SH-SY5Y (cell line): ENCODE results near the gene CALR.

Experiments
- GATA2 ChIP-seq: IDR thresholded peaks from 2 replicates; pipeline ENCODE4 v1.6.1; 2011; ENCODE audit warnings: mild to moderate bottlenecking, low read depth, low read length
- GATA3 ChIP-seq: IDR thresholded peaks from 2 replicates; pipeline ENCODE4 v1.6.1; 2011; ENCODE audit warnings: low read depth, mild to moderate bottlenecking, low read length, moderate library complexity

DNA sequence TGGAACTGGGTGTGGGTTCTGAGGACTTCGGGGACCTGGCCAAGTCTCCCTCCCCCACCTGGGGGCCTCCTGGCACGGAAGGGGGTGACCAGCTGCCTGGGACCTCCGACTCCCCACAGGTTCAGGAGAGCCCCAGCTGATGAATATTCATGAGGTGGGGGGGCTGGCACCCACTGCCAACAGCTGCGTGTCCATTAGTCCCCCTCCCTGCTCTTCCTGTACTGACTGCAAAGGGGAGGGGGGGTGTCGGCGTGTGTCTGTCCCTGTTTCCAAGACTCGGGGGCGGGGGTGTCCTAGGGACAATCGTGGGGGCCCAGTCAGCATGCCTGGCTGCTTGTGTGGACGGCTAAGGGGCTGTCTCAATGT, 46.3 kb downstream of the CALR start:
- TF ChIP-seq GATA3 = no peak
- TF ChIP-seq GATA2 = no peak
